DMS53 (cell line): Measurements from ENCODE around the gene TMEM18.
A peak's percentile ranks its signal among the peaks of the same experiment; 100 is the strongest.
"Not testable (repeated sequence)": the region's sequence is repeated elsewhere in the genome, so short reads cannot be mapped to it uniquely, and the experiment has no call there.

Source experiments
- DNase-seq: peaks from one replicate; lab custom pipeline; 2025; lab: John Stamatoyannopoulos, UW

TMEM18 gene

GRCh38 chr2:693606-694005 is 16.4 kb upstream of the TMEM18 start:
- no peak for DNase-seq

DNA sequence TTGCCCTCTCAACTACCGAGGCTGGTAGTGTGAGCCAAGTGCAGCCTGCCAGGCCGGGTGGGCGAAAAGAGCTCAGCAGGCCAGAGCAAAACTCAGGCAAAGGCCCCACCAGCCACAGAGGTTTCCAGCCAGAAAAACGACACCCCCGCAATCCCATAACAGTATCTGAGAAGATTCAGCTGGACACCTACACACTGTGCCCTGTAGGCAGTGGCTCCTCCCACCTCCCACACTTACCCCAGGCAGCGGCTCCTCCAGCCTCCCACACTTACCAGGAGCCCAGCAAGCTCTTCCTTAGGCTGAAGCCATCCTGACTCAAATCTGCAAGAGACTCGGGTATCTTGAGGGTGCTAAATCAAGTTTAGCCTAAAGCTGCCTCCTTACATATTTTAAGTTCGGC is 15.6 kb upstream of the TMEM18 start:
- DNase-seq = no peak

DNA sequence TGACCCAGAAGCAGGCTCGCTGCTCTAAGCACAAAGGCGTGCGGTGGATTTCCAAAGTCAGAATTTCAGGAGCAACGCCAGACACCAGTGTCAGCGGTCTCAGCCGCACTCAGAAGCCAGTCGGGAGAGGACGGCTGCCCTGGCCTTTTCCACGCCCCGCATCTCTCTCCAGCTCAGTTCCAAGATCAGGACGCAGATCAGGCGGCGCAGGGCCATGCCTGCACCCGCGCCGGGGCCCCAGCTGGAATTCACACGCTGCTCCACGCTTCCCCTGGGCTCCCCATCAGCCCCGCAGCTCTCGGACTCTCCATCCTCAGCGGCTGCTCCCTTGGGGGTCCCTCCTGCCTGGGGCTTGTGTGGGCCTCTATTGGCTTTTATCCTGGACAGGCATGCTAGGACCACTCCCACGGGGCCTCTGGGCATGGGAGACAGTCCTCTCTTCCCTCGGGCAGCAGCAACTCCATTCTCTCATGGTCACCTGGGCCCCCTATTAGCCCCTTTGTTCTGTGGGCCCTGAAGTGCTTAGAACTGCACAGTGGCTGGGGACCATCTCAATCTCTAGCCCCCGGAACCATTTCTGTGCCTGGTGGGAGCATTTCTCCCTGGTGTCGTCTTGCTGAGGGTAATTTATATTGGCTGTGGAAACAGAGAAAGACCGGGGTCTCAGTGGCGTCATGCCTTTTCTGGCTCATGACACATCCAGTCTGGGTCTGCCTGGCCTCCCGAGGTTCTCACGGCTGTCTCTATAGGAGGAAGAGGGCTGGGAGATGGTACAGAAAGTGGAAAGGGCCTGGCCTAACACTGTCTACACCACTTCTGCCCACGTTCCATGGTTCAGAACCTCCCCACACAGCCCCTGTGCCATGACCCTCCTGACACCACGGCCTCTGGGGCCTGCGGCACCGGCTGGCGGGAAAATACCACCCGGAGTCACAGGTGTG is 14.9 kb upstream of the TMEM18 start:
- no peak for DNase-seq

- DNase-seq = no peak
These were observed 13.6 kb upstream of the TMEM18 start for GRCh38 chr2:690799-691198.

DNA sequence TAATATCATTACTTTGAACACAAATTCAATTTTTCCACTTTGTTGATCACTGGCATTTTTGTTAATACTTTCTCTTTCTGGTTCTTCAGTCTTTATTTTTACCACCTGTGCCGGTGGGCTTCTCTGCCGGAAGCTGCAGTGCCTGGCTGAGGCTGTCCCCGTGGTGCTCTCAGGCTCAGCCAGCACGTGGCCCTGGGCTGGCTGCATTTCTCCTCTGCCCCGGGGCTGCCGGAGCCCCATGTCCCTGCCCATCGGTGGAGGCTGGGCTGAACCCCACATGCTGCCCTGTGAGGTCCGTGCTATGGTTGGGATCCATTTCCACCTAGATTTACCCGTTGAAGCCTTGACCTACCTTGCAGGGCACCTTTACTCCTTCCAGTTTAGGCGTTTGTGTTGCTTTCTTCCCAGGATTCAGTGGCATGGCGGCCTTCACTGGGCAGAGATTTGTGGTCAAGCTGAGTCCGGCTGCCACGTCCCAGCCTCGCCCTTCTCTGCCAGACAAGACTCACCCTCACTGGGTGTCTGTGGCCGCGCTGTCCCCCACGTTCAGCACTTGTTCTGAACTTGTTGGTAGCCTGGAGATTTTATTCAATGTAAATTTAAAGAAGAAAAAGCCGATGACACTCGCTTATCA is 12.8 kb upstream of the TMEM18 start:
- DNase-seq = no peak

GRCh38 chr2:689237-689636 is 12.0 kb upstream of the TMEM18 start:
- DNase-seq = no peak

- DNase-seq = no peak
These were observed 11.4 kb upstream of the TMEM18 start for GRCh38 chr2:688504-689076.

DNA sequence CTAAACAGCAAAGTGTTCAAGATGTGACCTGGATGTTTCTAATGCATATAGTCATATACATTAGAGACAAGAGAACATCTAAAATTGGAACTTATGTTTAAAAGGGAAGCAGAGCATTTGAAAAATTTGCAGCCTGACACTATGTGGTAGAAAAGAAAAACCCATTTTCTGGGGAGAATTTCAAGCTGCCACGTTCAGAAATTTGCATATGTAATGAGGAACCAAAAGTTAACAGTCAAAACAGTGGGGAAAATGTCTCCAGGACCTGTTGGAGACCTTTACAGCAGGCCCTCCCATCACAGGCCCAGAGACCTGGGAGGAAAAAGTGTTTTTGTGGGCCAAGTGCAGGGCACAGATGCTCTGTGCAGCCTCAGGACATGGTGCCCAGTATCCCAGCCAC is 8.2 kb upstream of the TMEM18 start:
- DNase-seq = no peak

- DNase-seq = not testable (repeated sequence)
These were observed 7.7 kb upstream of the TMEM18 start for GRCh38 chr2:684913-685312.

DNA sequence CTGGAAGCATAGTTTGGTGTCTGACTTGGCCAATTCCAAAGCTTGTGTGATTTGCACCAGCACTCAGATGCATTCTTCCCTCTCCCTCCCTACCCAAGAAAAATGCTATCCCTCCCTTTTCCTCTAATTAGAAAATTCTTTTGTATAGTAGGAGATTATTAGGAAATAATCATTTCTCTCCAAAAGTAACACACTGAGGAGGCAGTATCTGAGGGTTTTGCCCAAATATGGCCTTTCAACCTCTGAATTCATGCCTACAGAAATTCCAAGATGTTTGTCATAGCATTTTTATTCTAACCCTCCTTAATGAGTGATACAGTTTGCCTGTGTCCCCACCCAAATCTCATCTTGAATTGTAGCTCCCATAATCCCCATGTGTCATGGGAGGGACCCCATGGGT is 5.0 kb upstream of the TMEM18 start:
- no peak for DNase-seq

DNA sequence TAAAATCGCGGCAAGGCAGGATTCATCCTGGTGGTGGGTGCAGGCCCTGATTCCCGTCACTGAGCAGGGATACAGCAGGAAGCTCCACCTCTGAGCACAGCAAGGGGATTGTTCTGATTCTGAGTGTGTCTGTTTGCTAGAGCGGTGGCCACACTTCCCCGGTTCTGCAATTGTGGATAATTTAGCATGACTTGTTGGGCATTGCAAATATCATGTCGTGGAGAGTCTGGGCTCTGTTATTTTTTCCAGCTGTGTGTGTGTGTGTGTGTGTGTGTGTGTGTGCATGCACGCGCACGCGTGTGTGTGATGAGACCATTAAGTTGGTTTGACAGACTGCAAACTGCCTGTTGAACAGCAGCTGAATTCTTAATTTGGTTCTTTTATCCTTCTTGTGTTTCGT is 4.1 kb upstream of the TMEM18 start:
- DNase-seq = no peak

GRCh38 chr2:680496-680895 is 3.3 kb upstream of the TMEM18 start:
- no peak for DNase-seq

DNA sequence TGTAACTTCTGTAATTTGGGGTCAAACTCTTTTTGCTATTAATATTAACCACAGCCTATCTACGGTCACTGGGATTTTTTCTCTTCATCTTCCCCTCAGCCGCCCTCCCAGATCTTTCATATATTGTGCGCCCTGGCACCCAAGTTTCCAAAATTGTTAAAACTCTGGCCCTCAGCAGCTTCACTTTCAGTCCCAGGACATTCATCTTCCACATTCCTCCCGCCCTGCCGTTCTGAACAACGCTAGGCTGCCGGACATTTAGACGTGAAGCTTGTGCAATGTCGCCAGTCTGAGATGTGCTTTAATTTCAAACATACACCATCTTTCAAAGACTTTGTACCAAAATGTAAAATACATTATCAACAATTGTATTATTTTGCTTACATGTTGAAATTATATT is 1.8 kb upstream of the TMEM18 start:
- no peak for DNase-seq

DNA sequence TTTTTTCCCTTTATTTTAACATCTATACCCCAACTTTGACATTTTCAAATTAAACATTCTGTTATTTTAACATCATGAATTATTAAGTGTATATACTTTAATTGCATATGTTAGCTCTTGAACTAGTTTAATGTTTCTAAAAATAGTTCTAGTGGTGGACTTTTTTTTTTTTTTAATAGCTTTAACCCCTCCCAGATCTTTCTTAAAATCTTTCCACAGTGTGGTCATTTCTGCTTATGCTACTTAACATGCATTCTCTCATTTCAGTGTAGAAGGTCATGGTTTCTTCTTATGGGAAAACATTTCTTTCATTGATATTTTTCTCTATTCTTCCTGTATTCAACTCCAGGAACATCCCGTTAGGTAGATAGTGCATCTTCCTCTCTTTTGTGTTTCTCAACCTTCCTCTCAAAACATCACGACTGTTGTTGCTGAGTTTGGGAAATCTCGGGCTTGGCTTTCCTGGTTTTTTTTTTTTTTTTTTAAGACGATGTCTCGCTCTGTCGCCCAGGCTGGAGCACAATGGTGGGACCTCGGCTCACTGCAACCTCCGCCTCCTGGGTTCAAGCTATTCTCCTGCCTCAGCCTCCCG is 849 bp upstream of the TMEM18 start:
- DNase-seq = no peak

DNA sequence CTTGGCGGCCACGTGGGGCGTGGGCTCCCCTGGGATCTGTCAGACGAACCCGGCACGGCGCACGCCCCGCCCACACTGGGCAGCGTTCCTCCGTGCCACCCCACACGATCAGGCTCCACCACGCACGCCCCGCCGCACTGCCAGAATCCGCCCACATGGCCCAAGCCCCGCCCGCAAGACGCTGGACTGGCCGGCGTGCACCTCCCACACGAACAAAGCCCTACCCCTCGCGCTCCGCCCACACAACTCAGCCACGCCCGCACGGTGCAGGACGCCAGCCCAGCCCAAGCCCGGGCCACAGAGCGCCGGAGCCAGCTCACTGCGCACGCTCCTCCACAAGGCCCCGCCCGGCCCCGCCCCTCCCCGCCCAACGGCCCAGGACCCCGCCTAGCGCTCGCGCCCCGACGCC is 555 bp downstream of the TMEM18 start:
- DNase-seq = peak; percentile 93

- DNase-seq = no peak
These were observed 1.1 kb downstream of the TMEM18 start for GRCh38 chr2:675982-676646.

DNA sequence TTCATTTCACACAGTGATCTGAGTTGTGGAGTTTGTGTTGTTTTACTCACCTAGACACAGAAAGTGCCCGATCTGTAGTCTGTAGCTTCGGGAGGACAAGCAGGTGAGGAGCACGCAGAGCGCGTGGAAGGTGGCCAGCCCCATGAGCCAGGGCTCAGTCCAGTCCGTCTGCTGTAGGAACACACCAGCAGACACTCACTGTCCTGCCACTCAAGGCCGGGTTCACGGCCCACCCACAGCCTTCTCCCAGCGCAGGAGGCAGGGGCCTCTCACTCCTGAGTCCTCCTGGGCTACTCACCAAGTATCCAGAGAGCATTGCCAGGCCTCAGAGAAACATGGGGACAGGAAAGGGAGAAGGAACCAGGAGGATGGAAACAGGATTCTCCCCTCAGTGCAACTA is 1.7 kb downstream of the TMEM18 start:
- no peak for DNase-seq

DNA sequence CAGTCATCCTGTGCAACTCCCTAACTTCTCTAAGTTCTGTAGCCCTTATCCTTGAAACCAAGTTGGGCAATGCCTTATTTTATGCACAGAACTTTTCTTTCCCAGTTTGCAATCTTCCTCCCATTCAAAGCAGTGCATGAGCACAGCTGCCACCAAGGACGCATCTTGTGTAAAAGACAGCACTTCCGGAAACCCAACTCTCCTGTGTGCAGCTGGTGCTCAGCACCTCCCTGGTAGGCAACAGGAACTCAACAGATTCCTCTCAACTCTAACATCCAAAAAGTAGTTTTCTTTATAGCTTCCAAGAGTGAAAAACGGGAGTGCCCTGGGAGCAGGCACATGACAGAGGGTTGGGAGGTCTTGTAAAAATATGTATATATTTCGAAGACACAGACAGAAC is 2.2 kb downstream of the TMEM18 start:
- no peak for DNase-seq

DNA sequence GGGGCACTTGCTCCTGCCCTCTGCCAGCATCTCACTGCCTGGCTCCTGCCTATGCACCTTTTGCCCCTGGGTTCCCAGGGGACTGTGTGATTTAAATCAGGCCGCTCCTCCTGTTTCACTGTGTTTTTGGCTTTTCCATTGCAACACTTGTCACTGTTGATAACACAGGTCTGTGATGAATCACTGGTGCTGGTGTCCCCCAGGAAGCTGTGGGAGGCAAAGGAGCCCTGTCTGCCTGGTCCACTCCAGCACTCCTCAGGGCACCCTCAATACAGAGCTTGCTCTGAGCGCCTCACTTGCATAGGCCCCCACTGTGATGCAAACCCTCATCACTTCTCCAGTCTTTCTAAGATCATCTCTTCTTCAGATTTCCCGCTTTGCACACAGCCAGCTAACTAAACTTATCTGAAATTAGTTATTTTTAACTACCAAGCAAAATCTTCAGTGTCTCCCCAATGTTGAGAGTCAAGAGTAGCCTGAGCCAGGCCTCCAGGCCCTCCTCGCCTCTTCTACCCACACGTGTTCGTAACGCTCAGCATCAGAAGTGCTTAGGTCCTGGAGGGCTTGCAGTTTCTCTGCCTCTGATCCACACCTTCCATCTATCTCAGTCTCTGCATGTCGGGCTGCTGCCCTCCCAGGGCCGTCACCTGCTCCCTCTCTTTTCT is 2.8 kb downstream of the TMEM18 start:
- DNase-seq = no peak

- DNase-seq = no peak
These were observed 3.4 kb downstream of the TMEM18 start for GRCh38 chr2:673615-674320.

DNA sequence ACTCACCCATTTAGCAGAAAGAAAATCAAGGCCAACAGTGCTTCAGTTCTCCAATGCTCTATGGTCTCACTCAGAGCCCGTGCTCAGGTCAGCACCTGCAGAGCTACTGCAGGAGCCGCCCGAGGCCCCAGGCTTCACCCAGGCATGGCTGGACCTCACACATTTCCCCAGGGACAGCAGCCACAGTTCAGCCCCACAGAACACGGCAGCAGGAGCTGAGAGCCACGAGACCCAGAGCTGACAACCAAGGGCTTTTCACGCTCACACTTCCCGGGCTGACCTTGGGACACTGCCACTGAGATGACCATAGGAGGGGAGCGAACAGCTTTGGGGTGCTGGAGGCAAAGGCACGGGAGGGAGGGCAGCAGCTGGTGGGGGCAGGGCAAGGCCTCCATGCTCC is 4.2 kb downstream of the TMEM18 start:
- DNase-seq = no peak
